ENCODE data around the gene ARFGAP2. TPM values are rescaled to one million over a fixed set of nuclear protein-coding genes. Genes with fewer than 3 reads are reported as not detected.

Gene ARFGAP2
- total RNA-seq, 1 donor from 2014 or later: 78.7 TPM

- no peak for TF ChIP-seq CTCF (IDR thresholded peaks at IDR 0.05; ENCODE audit: unreplicated experiment)
- Mint-ChIP-seq H3K4me3 (ENCODE audit: unreplicated experiment) (peak overlapping the region; percentile 22), H3K9me3 (ENCODE audit: unreplicated experiment) (no peaks in the 10 kb centered on the region), H3K4me1 (ENCODE audit: unreplicated experiment) (peaks cover 36% of the 10 kb centered on the region), H3K27ac (ENCODE audit: unreplicated experiment) (peak overlapping the region; percentile 74), H3K27me3 (ENCODE audit: unreplicated experiment) (peaks cover 4% of the 10 kb centered on the region), H3K36me3 (ENCODE audit: low read depth, unreplicated experiment) (no peaks in the 10 kb centered on the region)
- no peak for DNase-seq (ENCODE audit: low spot score)
Observed at GRCh38 chr11:47154616-47155570, 21.8 kb downstream of the ARFGAP2 start.

- Mint-ChIP-seq H3K9me3 (ENCODE audit: unreplicated experiment) (no peaks in the 10 kb centered on the region), H3K27ac (ENCODE audit: unreplicated experiment) (peak overlapping the region; percentile 67), H3K4me1 (ENCODE audit: unreplicated experiment) (peaks cover 36% of the 10 kb centered on the region), H3K4me3 (ENCODE audit: unreplicated experiment) (no peak overlapping the region), H3K36me3 (ENCODE audit: low read depth, unreplicated experiment) (peaks cover 4% of the 10 kb centered on the region), H3K27me3 (ENCODE audit: unreplicated experiment) (peaks cover 1% of the 10 kb centered on the region)
- DNase-seq (ENCODE audit: low spot score): peak; percentile 89
- peak; percentile 79 for TF ChIP-seq CTCF (IDR thresholded peaks at IDR 0.05; ENCODE audit: unreplicated experiment)
Observed at GRCh38 chr11:47152953-47153950, 23.4 kb downstream of the ARFGAP2 start.

- peak overlapping the region; percentile 67 for H3K27ac Mint-ChIP-seq (ENCODE audit: unreplicated experiment)
- peaks cover 30% of the 10 kb centered on the region for H3K4me1 Mint-ChIP-seq (ENCODE audit: unreplicated experiment)
- TF ChIP-seq CTCF (IDR thresholded peaks at IDR 0.05; ENCODE audit: unreplicated experiment): no peak
- no peaks in the 10 kb centered on the region for H3K9me3 Mint-ChIP-seq (ENCODE audit: unreplicated experiment)
- peaks cover 6% of the 10 kb centered on the region for H3K36me3 Mint-ChIP-seq (ENCODE audit: low read depth, unreplicated experiment)
- DNase-seq (ENCODE audit: low spot score): no peak
- no peak overlapping the region for H3K4me3 Mint-ChIP-seq (ENCODE audit: unreplicated experiment)
- peaks cover 1% of the 10 kb centered on the region for H3K27me3 Mint-ChIP-seq (ENCODE audit: unreplicated experiment)
Observed at GRCh38 chr11:47152126-47152952, 24.3 kb downstream of the ARFGAP2 start.

- Mint-ChIP-seq H3K36me3 (ENCODE audit: low read depth, unreplicated experiment) (peaks cover 6% of the 10 kb centered on the region), H3K4me1 (ENCODE audit: unreplicated experiment) (peaks cover 22% of the 10 kb centered on the region), H3K27ac (ENCODE audit: unreplicated experiment) (no peak overlapping the region), H3K27me3 (ENCODE audit: unreplicated experiment) (peaks cover 1% of the 10 kb centered on the region), H3K9me3 (ENCODE audit: unreplicated experiment) (no peaks in the 10 kb centered on the region), H3K4me3 (ENCODE audit: unreplicated experiment) (no peak overlapping the region)
- no peak for TF ChIP-seq CTCF (IDR thresholded peaks at IDR 0.05; ENCODE audit: unreplicated experiment)
- DNase-seq (ENCODE audit: low spot score): no peak
Observed at GRCh38 chr11:47149782-47150181, 26.9 kb downstream of the ARFGAP2 start.

Data from endothelial cell (in vitro differentiated cells).